ENCODE measurements around the gene HCFC1R1. TPM values are rescaled to one million over a fixed set of nuclear protein-coding genes. Genes with fewer than 3 reads are reported as not detected.
A peak's percentile ranks its signal among the peaks of the same experiment; 100 is the strongest.

Gene HCFC1R1
- total RNA-seq, 1 donor from 2014 or later: 50.8 TPM

DNA sequence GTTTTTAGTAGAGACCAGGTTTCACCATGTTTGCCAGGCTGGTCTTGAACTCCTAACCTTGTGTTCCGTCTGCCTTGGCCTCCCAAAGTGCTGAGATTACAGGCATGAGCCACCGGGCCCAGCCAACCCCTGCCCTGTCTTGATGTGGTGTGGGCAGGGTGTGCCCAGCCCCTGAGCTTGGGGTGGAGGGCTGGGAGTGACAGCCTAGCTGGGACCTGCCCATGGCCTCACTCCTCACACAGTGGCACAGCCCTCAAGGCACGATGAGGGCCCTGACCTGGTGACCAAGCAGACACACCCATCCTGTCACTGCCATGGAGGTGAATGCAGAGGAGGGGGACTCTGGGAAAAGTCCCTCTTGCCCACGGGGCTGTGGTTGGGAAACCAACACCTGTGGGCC lies 44.7 kb upstream of the HCFC1R1 start:
- DNase-seq (ENCODE audit: low spot score in 2 of 2): no peak
- TF ChIP-seq, protein P1, sequence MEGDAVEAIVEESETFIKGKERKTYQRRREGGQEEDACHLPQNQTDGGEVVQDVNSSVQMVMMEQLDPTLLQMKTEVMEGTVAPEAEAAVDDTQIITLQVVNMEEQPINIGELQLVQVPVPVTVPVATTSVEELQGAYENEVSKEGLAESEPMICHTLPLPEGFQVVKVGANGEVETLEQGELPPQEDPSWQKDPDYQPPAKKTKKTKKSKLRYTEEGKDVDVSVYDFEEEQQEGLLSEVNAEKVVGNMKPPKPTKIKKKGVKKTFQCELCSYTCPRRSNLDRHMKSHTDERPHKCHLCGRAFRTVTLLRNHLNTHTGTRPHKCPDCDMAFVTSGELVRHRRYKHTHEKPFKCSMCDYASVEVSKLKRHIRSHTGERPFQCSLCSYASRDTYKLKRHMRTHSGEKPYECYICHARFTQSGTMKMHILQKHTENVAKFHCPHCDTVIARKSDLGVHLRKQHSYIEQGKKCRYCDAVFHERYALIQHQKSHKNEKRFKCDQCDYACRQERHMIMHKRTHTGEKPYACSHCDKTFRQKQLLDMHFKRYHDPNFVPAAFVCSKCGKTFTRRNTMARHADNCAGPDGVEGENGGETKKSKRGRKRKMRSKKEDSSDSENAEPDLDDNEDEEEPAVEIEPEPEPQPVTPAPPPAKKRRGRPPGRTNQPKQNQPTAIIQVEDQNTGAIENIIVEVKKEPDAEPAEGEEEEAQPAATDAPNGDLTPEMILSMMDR (IDR thresholded peaks at IDR 0.05): no peak

GRCh38 chr16:3066440-3066748 lies 42.7 kb upstream of the HCFC1R1 start:
- intact Hi-C loops (cut with DNase I): no loop called here
- no peak for DNase-seq (ENCODE audit: low spot score in 2 of 2)
- H3K36me3 ChIP-seq: no peaks in the 10 kb centered on the region
- no peaks in the 10 kb centered on the region for H3K9me3 ChIP-seq
- no peaks in the 10 kb centered on the region for H3K27me3 ChIP-seq
- peaks cover 0 to 5% of the 10 kb centered on the region in 2 donors for H3K4me1 ChIP-seq
- peak overlapping the region in 1 of 2 donors; percentile 45 for H3K4me3 ChIP-seq
- H3K27ac ChIP-seq: no peak overlapping the region
- TF ChIP-seq, protein P1 (IDR thresholded peaks at IDR 0.05): no peak

More for the DNA sequence above, 44.7 kb upstream of the HCFC1R1 start:
- peaks cover 0 to 5% of the 10 kb centered on the region in 2 donors for H3K4me1 ChIP-seq
- intact Hi-C loops (cut with DNase I): no loop called here
- no peak overlapping the region for H3K4me3 ChIP-seq
- H3K27ac ChIP-seq: no peak overlapping the region
- H3K27me3 ChIP-seq: no peaks in the 10 kb centered on the region
- no peaks in the 10 kb centered on the region for H3K9me3 ChIP-seq
- H3K36me3 ChIP-seq: no peaks in the 10 kb centered on the region

- TF ChIP-seq, protein P1 (IDR thresholded peaks at IDR 0.05): no peak
- no peaks in the 10 kb centered on the region for H3K9me3 ChIP-seq
- peak overlapping the region in 1 of 2 donors; percentile 45 for H3K4me3 ChIP-seq
- H3K36me3 ChIP-seq: no peaks in the 10 kb centered on the region
- no peak for DNase-seq (ENCODE audit: low spot score in 2 of 2)
- H3K4me1 ChIP-seq: peaks cover 0 to 5% of the 10 kb centered on the region in 2 donors
- H3K27me3 ChIP-seq: no peaks in the 10 kb centered on the region
- peak overlapping the region; percentile 19 to 29 for H3K27ac ChIP-seq
- intact Hi-C loops (cut with DNase I): no loop called here
Observed at GRCh38 chr16:3065742-3066439, 42.1 kb upstream of the HCFC1R1 start.

GRCh38 chr16:3065069-3065741 lies 41.5 kb upstream of the HCFC1R1 start, which contains the start of gene IL32:
IL32 (plus strand) TSS chr16:3065640; CDS start chr16:3065812, 172 bp downstream.
- Histone ChIP-seq H3K4me3 (peak within 1 kb of the TSS in 1 of 2 donors; percentile 45), H3K9me3 (no peaks in the 10 kb centered on the region), H3K36me3 (no peaks in the 10 kb centered on the region), H3K27me3 (no peaks in the 10 kb centered on the region), H3K27ac (peak within 1 kb of the TSS; percentile 19 to 29), H3K4me1 (peaks cover 0 to 5% of the 10 kb centered on the region in 2 donors)
- TF ChIP-seq, protein P1 (IDR thresholded peaks at IDR 0.05): no peak
- DNase-seq (ENCODE audit: low spot score in 2 of 2): peak in 1 of 2 donors; percentile 83
- intact Hi-C loops (cut with DNase I): no loop called here

GRCh38 chr16:3063625-3064386 lies 40.1 kb upstream of the HCFC1R1 start:
- Histone ChIP-seq H3K4me3 (no peak overlapping the region), H3K9me3 (no peaks in the 10 kb centered on the region), H3K36me3 (no peaks in the 10 kb centered on the region), H3K27ac (no peak overlapping the region), H3K27me3 (no peaks in the 10 kb centered on the region), H3K4me1 (peaks cover 0 to 11% of the 10 kb centered on the region in 2 donors)
- TF ChIP-seq, protein P1 (IDR thresholded peaks at IDR 0.05): no peak
- no peak for DNase-seq (ENCODE audit: low spot score in 2 of 2)
- intact Hi-C loops (cut with DNase I): loop anchor here (5.0 kb wide), 1 partner anchor 33 kb away; the partner anchor contains the start of gene ZSCAN10

All from ascending aorta (tissue), 2 donors.